ENCODE measurements around the gene ANXA4. TPM values are rescaled to one million over a fixed set of nuclear protein-coding genes. Genes with fewer than 3 reads are reported as not detected.

ANXA4 gene
- total and polyA plus RNA-seq, 4 donors: 75.0 to 170 (median 93.6) TPM

DNA sequence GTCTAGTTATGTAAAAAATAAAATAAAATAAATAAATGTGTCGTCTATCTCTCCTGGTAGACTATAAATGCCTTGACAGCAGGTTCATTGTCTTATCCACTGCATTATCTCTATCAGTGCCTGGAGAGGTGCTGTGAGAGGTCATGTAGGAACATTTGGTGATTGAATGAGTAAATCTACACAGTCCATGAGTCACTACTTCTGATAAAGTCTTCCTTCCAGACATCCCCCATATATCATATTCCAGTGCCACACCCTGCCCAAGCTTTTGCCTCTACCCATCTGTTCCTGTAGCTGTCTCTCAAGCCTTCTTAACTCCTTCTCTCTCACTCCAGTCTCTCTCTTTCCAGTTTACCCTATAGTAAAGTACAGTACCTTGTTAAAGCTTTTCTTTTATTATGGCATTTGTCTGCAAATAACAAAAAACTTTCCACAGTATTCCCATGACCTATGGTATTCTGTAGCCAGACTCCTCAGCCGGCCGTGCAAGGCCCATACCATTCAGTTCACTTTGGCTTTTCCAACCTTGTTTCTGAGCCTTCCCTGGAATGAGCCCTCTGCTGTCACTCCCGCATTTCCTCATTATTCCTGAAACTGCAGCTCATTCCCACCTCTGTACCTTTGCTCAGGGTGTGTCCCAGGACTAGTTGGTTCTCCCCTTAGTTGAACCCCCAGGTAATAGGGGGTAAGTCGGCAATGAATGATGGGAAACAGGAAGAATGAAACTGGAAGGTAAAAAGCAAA, 37.5 kb downstream of the ANXA4 start:
- Histone ChIP-seq H3K4me1 (ENCODE audit: control insufficient read depth in 5 of 5, insufficient read depth in 5 of 5, low read length in 5 of 5) (peaks cover 4 to 10% (median 6%) of the 10 kb centered on the region in 5 donors), H3K9me3 (ENCODE audit: control insufficient read depth in 4 of 4, insufficient read depth in 3 of 4, low read length in 3 of 4) (peaks cover 0 to 2% (median 0%) of the 10 kb centered on the region in 4 donors), H3K9ac (ENCODE audit: insufficient read depth in 1 of 2, low read length in 2 of 2) (no peak overlapping the region), H3K27me3 (ENCODE audit: control insufficient read depth in 3 of 3, insufficient read depth in 3 of 3, low read length in 2 of 3) (no peaks in the 10 kb centered on the region), H3K27ac (ENCODE audit: low read depth in 1 of 2, low read length in 1 of 2) (peak overlapping the region in 1 of 2 donors; percentile 37), H3K36me3 (ENCODE audit: control insufficient read depth in 4 of 4, insufficient read depth in 4 of 4, low read length in 4 of 4) (no peaks in the 10 kb centered on the region), H3K4me3 (no peak overlapping the region)
- WGBS, 2 donors: 88 to 91% methylated on average over 5 of the region's 5 CpGs
- DNase-seq (no peak), ATAC-seq (ENCODE audit: insufficient read depth, low FRiP score) (peak; percentile 16)
- TF ChIP-seq CTCF (IDR thresholded peaks at IDR 0.05; ENCODE audit: control extremely low read depth, extremely low read depth): no peak

DNA sequence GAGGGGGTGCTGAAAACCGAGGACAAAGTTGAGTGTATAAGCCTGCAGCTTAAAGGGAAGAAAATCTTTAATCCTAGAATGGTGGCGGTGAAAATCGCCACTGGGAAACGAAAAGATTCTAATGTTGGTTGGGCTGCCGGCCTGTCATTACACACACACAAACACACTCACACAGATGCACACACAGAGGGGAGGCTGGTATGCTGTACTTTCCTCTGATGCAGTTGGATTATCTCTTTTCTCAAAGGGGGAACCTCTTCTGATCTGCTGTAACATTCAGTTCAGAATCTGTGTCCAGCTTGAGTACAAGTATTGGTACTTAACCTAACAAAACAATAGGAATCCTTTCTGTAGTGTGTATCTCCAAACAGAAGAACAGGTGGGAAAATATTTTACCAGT, 39.0 kb downstream of the ANXA4 start:
- Histone ChIP-seq H3K4me1 (ENCODE audit: control insufficient read depth in 5 of 5, insufficient read depth in 5 of 5, low read length in 5 of 5) (peaks cover 0 to 6% (median 4%) of the 10 kb centered on the region in 5 donors), H3K27ac (ENCODE audit: low read depth in 1 of 2, low read length in 1 of 2) (peak overlapping the region in 1 of 2 donors; percentile 63)

GRCh38 chr2:69781321-69782248, 39.7 kb downstream of the ANXA4 start:
- Histone ChIP-seq H3K9ac (ENCODE audit: insufficient read depth in 1 of 2, low read length in 2 of 2) (no peak overlapping the region), H3K4me3 (no peak overlapping the region), H3K27me3 (ENCODE audit: control insufficient read depth in 3 of 3, insufficient read depth in 3 of 3, low read length in 2 of 3) (no peaks in the 10 kb centered on the region), H3K4me1 (ENCODE audit: control insufficient read depth in 5 of 5, insufficient read depth in 5 of 5, low read length in 5 of 5) (peaks cover 0 to 6% (median 4%) of the 10 kb centered on the region in 5 donors), H3K36me3 (ENCODE audit: control insufficient read depth in 4 of 4, insufficient read depth in 4 of 4, low read length in 4 of 4) (no peaks in the 10 kb centered on the region), H3K9me3 (ENCODE audit: control insufficient read depth in 4 of 4, insufficient read depth in 3 of 4, low read length in 3 of 4) (no peaks in the 10 kb centered on the region), H3K27ac (ENCODE audit: low read depth in 1 of 2, low read length in 1 of 2) (peak overlapping the region in 1 of 2 donors; percentile 72)
- DNase-seq (peak in 2 of 3 donors; percentile 16 to 49), ATAC-seq (ENCODE audit: insufficient read depth, low FRiP score) (peak; percentile 54)
- no peak for TF ChIP-seq CTCF (IDR thresholded peaks at IDR 0.05; ENCODE audit: control extremely low read depth, extremely low read depth)
- WGBS, 2 donors: 49 to 54% methylated on average over 5 of the region's 5 CpGs

More for the DNA sequence above, 39.0 kb downstream of the ANXA4 start:
- WGBS, 2 donors: 58 to 62% methylated on average over 5 of the region's 5 CpGs
- DNase-seq: peak in 1 of 3 donors; percentile 17
- H3K4me3 ChIP-seq: no peak overlapping the region
- no peak for TF ChIP-seq CTCF (IDR thresholded peaks at IDR 0.05; ENCODE audit: control extremely low read depth, extremely low read depth)
- H3K9ac ChIP-seq (ENCODE audit: insufficient read depth in 1 of 2, low read length in 2 of 2): no peak overlapping the region
- ATAC-seq (ENCODE audit: insufficient read depth, low FRiP score): no peak
- H3K27me3 ChIP-seq (ENCODE audit: control insufficient read depth in 3 of 3, insufficient read depth in 3 of 3, low read length in 2 of 3): no peaks in the 10 kb centered on the region
- H3K36me3 ChIP-seq (ENCODE audit: control insufficient read depth in 4 of 4, insufficient read depth in 4 of 4, low read length in 4 of 4): no peaks in the 10 kb centered on the region
- peaks cover 0 to 2% (median 0%) of the 10 kb centered on the region in 4 donors for H3K9me3 ChIP-seq (ENCODE audit: control insufficient read depth in 4 of 4, insufficient read depth in 3 of 4, low read length in 3 of 4)
